GM10847 (cell line): ENCODE measurements around the gene LGALS7.

ENCODE experiments used
- POLR2A ChIP-seq: IDR thresholded peaks from 2 replicates; pipeline ENCODE4 v1.6.1; 2011; ENCODE audit not compliant: insufficient read length; ENCODE audit errors: extremely low read depth

The LGALS7 gene

GRCh38 chr19:38801359-38802095 is 28.2 kb upstream of the LGALS7 start:
- no peak for TF ChIP-seq POLR2A

- TF ChIP-seq POLR2A = no peak
Observed at GRCh38 chr19:38800577-38801347, 27.4 kb upstream of the LGALS7 start.

GRCh38 chr19:38799104-38799503 is 25.8 kb upstream of the LGALS7 start:
- no peak for TF ChIP-seq POLR2A

GRCh38 chr19:38796154-38796553 is 22.8 kb upstream of the LGALS7 start:
- TF ChIP-seq POLR2A = no peak

GRCh38 chr19:38795549-38795948 is 22.2 kb upstream of the LGALS7 start:
- no peak for TF ChIP-seq POLR2A

- TF ChIP-seq POLR2A = no peak
Observed at GRCh38 chr19:38793671-38794070, 20.4 kb upstream of the LGALS7 start.

GRCh38 chr19:38793177-38793576 is 19.9 kb upstream of the LGALS7 start:
- TF ChIP-seq POLR2A = no peak

- no peak for TF ChIP-seq POLR2A
Observed at GRCh38 chr19:38792250-38793111, 19.2 kb upstream of the LGALS7 start.

GRCh38 chr19:38788478-38789243 is 15.3 kb upstream of the LGALS7 start, which contains the start of gene LGALS7B:
LGALS7B (plus strand) TSS chr19:38789200; CDS start chr19:38789227, 27 bp downstream.
- TF ChIP-seq POLR2A = no peak

- no peak for TF ChIP-seq POLR2A
Observed at GRCh38 chr19:38786572-38787265, 13.4 kb upstream of the LGALS7 start.

GRCh38 chr19:38785187-38785699 is 11.9 kb upstream of the LGALS7 start:
- TF ChIP-seq POLR2A = no peak

GRCh38 chr19:38784224-38784623 is 10.9 kb upstream of the LGALS7 start:
- no peak for TF ChIP-seq POLR2A

- no peak for TF ChIP-seq POLR2A
Observed at GRCh38 chr19:38781058-38781457, 7.7 kb upstream of the LGALS7 start.

- TF ChIP-seq POLR2A = no peak
Observed at GRCh38 chr19:38780443-38780842, 7.1 kb upstream of the LGALS7 start.
